ENCODE data around the gene ORM2. TPM values are rescaled to one million over a fixed set of nuclear protein-coding genes. Genes with fewer than 3 reads are reported as not detected.

ORM2 gene
- total and polyA plus RNA-seq, 9 of the 15 experiments (the other 6 are each of a cell fraction or from before 2014, with no cell fraction given): 0.98 TPM; not detected in 8

DNA sequence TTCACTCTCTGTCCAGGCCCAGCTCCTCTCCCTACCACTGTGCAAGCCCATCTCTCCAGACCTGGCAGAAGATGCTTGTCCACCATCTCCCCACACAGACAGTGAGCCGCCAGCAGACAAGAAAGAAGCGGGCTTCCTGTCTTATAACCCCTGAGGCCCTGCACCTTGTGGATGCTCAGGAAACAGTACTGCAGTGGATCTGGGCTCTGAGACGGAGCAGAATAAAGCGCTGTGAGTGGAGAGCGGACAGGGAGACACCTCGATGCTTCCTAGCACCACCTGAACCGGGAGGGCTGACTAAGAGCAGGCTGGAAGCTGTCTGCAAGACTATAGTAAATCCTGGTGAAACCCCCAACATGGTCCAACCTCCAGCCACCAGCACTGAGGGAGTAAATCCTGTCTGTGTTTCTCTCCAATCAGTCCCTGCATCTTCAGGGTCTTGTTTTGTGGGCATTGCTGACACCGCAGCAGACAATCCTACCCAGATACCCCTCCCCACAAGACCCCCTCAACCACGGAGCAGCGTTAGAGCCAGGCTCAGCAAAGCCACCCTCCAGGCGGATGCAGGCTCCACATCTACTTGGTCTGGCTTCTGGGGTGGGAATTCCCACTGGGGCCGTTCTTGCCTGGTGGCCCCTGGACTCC, 18.7 kb downstream of the ORM2 start:
- intact Hi-C loops (cut with micrococcal nuclease) (no loop called here), in situ Hi-C loops (cut with MboI) (no loop called here)
- ChIA-PET POLR2A (interaction anchor here (0.5 to 1.3 kb wide), 4 partner anchors 12 to 65 kb away, joined by 3 to 4 read pairs (median 4); no protein-coding TSS in a partner anchor), CTCF (ENCODE audit: low intra/inter-chr PET ratio) (no interaction called here)
- FAIRE-seq (no peak), ATAC-seq (no peak), DNase-seq (ENCODE audit: extremely low read depth in 1 of 4, low spot score in 3 of 4) (no peak)
- TF ChIP-seq POLR2G (IDR thresholded peaks at IDR 0.05; ENCODE audit: low read depth, low read length) (peak; percentile 62), DDX20 (tag; IDR thresholded peaks at IDR 0.05; ENCODE audit: low read depth) (no peak)
- peaks cover 17% of the 10 kb centered on the region; the same call in 2 of the 3 replicates for H3K36me3 ChIP-seq (ENCODE audit: control insufficient read depth, insufficient read depth, low read length)
- H3K9me1 ChIP-seq (ENCODE audit: control insufficient read depth, insufficient read depth, low read length): no peaks in the 10 kb centered on the region
- H3K27me3 ChIP-seq (ENCODE audit: control insufficient read depth in 2 of 2, insufficient read depth in 2 of 2, low read length in 2 of 2): no peaks in the 10 kb centered on the region
- H3K27ac ChIP-seq (ENCODE audit: extremely low read depth, low read depth, low read length): peak overlapping the region; percentile 30; the same call in 2 of the 3 replicates
- H3K9me3 ChIP-seq (replicated peaks; ENCODE audit: control insufficient read depth, insufficient read depth, low read depth, low read length): no peaks in the 10 kb centered on the region
- no peak overlapping the region for H3K4me3 ChIP-seq
- 0 out of 2 replicates have a peak, but pooled peaks cover 4% of the 10 kb centered on the region for H4K20me1 ChIP-seq (replicated peaks; ENCODE audit: control insufficient read depth, insufficient read depth, low read length)
- no TSS peak for BruUV-seq (replicated peaks)
- H3K4me1 ChIP-seq (replicated peaks in 1 of 2; ENCODE audit: control insufficient read depth in 2 of 2, insufficient read depth in 2 of 2, low read length in 2 of 2): peaks cover 13 to 14% of the 10 kb centered on the region in 2 experiments; a peak in 4 of 5 replicates
- H3K4me2 ChIP-seq (ENCODE audit: insufficient read depth, low read length): peak overlapping the region; percentile 20; the same call in 1 of the 2 replicates
- peak overlapping the region; percentile 84 for H2AFZ ChIP-seq (ENCODE audit: low read depth, low read length)
- H3K79me2 ChIP-seq (ENCODE audit: control insufficient read depth, insufficient read depth, low read length): no peaks in the 10 kb centered on the region
- 80% methylated on average over 11 of the region's 12 CpGs for WGBS (ENCODE audit: insufficient coverage, low coverage, missing lambda C conversion rate)
- H3K9ac ChIP-seq (ENCODE audit: insufficient read depth in 1 of 2, low read depth in 2 of 2, low read length in 2 of 2): peak overlapping the region; percentile 24 to 80; a peak in 3 of 4 replicates

DNA sequence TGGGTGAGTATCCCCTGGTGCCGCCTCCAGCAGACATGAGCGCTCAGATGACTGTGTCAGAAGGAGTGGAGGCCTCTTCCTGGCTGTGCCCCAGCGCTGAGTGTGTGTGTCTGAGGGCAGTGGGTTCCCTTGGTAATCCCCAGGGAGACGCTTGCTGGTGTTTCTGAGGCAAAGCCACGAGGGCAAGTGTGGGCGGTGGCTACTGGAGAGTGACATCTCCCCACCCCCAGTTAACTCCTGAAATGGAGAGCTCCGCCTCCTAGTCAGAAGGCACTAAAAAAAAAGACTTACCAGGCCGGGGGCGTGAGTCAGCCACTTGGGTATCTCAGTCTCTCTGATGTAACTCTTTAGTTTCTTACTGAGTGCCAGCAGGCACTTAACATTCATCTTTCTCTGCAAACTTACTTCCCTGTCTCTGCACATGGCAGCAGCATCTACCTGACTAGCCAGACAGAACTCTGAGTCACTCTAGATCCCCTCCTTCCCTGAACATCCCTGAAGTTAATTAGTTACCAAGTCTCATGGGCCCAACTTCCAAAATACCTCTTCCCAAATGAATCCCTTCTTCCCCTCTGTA, 19.3 kb downstream of the ORM2 start:
- peaks cover 17% of the 10 kb centered on the region; the same call in 2 of the 3 replicates for H3K36me3 ChIP-seq (ENCODE audit: control insufficient read depth, insufficient read depth, low read length)
- intact Hi-C loops (cut with micrococcal nuclease): loop anchor here (1.0 kb wide), 1 partner anchor 48 kb away; no protein-coding TSS in a partner anchor
- DNase-seq (ENCODE audit: extremely low read depth in 1 of 4, low spot score in 3 of 4) (peak; percentile 85 to 90 (median 87)), FAIRE-seq (peak; percentile 91), ATAC-seq (peak; percentile 94)
- peak overlapping the region; percentile 20 for H3K4me2 ChIP-seq (ENCODE audit: insufficient read depth, low read length)
- 34% methylated on average over 8 of the region's 9 CpGs for WGBS (ENCODE audit: insufficient coverage, low coverage, missing lambda C conversion rate)
- H2AFZ ChIP-seq (ENCODE audit: low read depth, low read length): peak overlapping the region; percentile 84
- H3K9ac ChIP-seq (ENCODE audit: insufficient read depth in 1 of 2, low read depth in 2 of 2, low read length in 2 of 2): peak overlapping the region; percentile 24 to 80; a peak in 3 of 4 replicates
- POLR2A ChIA-PET: interaction anchor here (0.5 to 1.0 kb wide), 7 partner anchors 10 to 1982 kb away, joined by 3 to 5 read pairs (median 3); no protein-coding TSS in a partner anchor
- BruUV-seq (replicated peaks): no TSS peak
- H3K79me2 ChIP-seq (ENCODE audit: control insufficient read depth, insufficient read depth, low read length): no peaks in the 10 kb centered on the region
- 0 out of 2 replicates have a peak, but pooled peaks cover 4% of the 10 kb centered on the region for H4K20me1 ChIP-seq (replicated peaks; ENCODE audit: control insufficient read depth, insufficient read depth, low read length)
- H3K4me3 ChIP-seq: no peak overlapping the region
- CTCF ChIA-PET (ENCODE audit: low intra/inter-chr PET ratio): no interaction called here
- H3K9me3 ChIP-seq (replicated peaks; ENCODE audit: control insufficient read depth, insufficient read depth, low read depth, low read length): no peaks in the 10 kb centered on the region
- peaks cover 13 to 14% of the 10 kb centered on the region in 2 experiments; a peak in 4 of 5 replicates for H3K4me1 ChIP-seq (replicated peaks in 1 of 2; ENCODE audit: control insufficient read depth in 2 of 2, insufficient read depth in 2 of 2, low read length in 2 of 2)
- no peaks in the 10 kb centered on the region for H3K9me1 ChIP-seq (ENCODE audit: control insufficient read depth, insufficient read depth, low read length)
- H3K27ac ChIP-seq (ENCODE audit: extremely low read depth, low read depth, low read length): peak overlapping the region; percentile 33; the same call in 2 of the 3 replicates
- H3K27me3 ChIP-seq (ENCODE audit: control insufficient read depth in 2 of 2, insufficient read depth in 2 of 2, low read length in 2 of 2): no peaks in the 10 kb centered on the region
- in situ Hi-C loops (cut with MboI): no loop called here
- TF ChIP-seq, protein P1, sequence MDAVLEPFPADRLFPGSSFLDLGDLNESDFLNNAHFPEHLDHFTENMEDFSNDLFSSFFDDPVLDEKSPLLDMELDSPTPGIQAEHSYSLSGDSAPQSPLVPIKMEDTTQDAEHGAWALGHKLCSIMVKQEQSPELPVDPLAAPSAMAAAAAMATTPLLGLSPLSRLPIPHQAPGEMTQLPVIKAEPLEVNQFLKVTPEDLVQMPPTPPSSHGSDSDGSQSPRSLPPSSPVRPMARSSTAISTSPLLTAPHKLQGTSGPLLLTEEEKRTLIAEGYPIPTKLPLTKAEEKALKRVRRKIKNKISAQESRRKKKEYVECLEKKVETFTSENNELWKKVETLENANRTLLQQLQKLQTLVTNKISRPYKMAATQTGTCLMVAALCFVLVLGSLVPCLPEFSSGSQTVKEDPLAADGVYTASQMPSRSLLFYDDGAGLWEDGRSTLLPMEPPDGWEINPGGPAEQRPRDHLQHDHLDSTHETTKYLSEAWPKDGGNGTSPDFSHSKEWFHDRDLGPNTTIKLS (IDR thresholded peaks at IDR 0.05; ENCODE audit: borderline replicate concordance, low read depth): peak; percentile 70; the same call in 1 of the 2 replicates
- TF ChIP-seq KDM5B (IDR thresholded peaks at IDR 0.05; ENCODE audit: insufficient replicate concordance, low read depth, low read length) (peak; percentile 32), SUPT5H (IDR thresholded peaks at IDR 0.05) (no peak), NFE2 (IDR thresholded peaks at IDR 0.05; ENCODE audit: low read depth) (peak; percentile 43; the same call in 1 of the 2 replicates), SMAD4 (CRISPR knock-in tag; conservative IDR thresholded peaks at IDR 0.05) (no peak)
- TF ChIP-seq, protein P2, sequence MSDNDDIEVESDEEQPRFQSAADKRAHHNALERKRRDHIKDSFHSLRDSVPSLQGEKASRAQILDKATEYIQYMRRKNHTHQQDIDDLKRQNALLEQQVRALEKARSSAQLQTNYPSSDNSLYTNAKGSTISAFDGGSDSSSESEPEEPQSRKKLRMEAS (CRISPR knock-in tag; IDR thresholded peaks at IDR 0.05): peak; percentile 30; the same call in 1 of the 2 replicates
- TF ChIP-seq, protein P3, sequence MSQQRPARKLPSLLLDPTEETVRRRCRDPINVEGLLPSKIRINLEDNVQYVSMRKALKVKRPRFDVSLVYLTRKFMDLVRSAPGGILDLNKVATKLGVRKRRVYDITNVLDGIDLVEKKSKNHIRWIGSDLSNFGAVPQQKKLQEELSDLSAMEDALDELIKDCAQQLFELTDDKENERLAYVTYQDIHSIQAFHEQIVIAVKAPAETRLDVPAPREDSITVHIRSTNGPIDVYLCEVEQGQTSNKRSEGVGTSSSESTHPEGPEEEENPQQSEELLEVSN (IDR thresholded peaks at IDR 0.05; ENCODE audit: borderline replicate concordance in 1 of 2, extremely low read depth in 1 of 2, insufficient read depth in 1 of 2, insufficient read length in 1 of 2, low read depth in 1 of 2, low read length in 1 of 2, poor library complexity in 1 of 2, severe bottlenecking in 1 of 2): peak in 1 of 2 experiments; percentile 10

Data from K562 (cell line).